Measurements from ENCODE around the gene TMEM170A. TPM values are rescaled to one million over a fixed set of nuclear protein-coding genes. Genes with fewer than 3 reads are reported as not detected.

The TMEM170A gene
- total and polyA plus RNA-seq, 2 of the 13 experiments (the other 11 are each of a cell fraction or from before 2014, with no cell fraction given) = 35.7 to 39.7 TPM

DNA sequence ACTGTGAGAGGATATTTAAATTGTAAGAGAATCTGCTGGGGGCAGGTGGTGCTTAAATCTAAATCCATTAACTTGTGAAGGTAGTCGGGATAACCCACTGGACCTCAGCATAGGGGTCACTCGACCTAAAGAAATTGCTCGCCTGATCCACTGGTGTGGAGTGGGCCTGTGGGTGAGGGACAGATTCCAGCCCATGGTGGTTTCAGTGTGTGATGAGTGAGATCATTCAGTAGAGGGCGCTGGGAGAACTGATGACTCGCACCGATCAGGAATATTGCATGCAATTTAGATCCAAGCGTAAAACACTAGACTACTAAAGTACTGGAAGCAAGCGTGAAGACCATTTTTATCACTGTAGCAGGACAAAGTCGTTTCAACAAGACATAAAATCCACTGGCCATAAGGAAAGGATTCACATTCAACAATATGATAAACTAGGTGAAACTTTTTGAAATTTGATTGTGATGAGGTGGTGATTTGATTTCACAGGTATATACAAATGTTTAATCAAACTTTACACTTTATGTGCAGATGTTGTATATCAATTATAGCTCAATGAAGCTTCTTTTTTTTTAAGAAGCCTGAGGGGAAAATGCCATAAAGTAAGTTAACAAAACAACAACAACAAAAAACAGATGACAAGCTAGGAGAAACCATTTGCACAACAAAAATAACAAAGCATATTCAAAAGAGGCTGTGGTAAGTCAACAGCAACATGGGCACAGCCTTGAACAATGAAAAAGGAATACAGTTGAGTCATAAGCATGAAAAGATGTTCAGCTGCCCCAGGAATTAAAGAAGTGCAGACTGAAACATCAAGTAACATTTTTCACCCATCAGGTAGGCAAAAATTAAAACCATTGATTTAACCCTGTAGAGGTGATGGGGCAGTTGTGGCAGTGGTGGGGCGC, 7.5 kb upstream of the TMEM170A start (continued):
- TF ChIP-seq, protein P1, sequence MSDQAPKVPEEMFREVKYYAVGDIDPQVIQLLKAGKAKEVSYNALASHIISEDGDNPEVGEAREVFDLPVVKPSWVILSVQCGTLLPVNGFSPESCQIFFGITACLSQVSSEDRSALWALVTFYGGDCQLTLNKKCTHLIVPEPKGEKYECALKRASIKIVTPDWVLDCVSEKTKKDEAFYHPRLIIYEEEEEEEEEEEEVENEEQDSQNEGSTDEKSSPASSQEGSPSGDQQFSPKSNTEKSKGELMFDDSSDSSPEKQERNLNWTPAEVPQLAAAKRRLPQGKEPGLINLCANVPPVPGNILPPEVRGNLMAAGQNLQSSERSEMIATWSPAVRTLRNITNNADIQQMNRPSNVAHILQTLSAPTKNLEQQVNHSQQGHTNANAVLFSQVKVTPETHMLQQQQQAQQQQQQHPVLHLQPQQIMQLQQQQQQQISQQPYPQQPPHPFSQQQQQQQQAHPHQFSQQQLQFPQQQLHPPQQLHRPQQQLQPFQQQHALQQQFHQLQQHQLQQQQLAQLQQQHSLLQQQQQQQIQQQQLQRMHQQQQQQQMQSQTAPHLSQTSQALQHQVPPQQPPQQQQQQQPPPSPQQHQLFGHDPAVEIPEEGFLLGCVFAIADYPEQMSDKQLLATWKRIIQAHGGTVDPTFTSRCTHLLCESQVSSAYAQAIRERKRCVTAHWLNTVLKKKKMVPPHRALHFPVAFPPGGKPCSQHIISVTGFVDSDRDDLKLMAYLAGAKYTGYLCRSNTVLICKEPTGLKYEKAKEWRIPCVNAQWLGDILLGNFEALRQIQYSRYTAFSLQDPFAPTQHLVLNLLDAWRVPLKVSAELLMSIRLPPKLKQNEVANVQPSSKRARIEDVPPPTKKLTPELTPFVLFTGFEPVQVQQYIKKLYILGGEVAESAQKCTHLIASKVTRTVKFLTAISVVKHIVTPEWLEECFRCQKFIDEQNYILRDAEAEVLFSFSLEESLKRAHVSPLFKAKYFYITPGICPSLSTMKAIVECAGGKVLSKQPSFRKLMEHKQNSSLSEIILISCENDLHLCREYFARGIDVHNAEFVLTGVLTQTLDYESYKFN (CRISPR knock-in tag; conservative IDR thresholded peaks at IDR 0.05) = 0 out of 2 replicates have a peak, but pooled peaks have one; percentile 19
- TF ChIP-seq EEA1 (CRISPR knock-in tag; IDR thresholded peaks at IDR 0.05; ENCODE audit: borderline replicate concordance) (no peak), ZNF788 (CRISPR knock-in tag; IDR thresholded peaks at IDR 0.05; ENCODE audit: borderline replicate concordance) (no peak; the same call in 1 of the 2 replicates), ONECUT2 (CRISPR knock-in tag; IDR thresholded peaks at IDR 0.05) (no peak), ZNF746 (CRISPR knock-in tag; IDR thresholded peaks at IDR 0.05) (no peak), ESRRA (CRISPR knock-in tag; IDR thresholded peaks at IDR 0.05; ENCODE audit: low read depth) (no peak), PRMT3 (CRISPR knock-in tag; IDR thresholded peaks at IDR 0.05; ENCODE audit: borderline replicate concordance, low read depth) (no peak), RAD51 (IDR thresholded peaks at IDR 0.05; ENCODE audit: borderline replicate concordance) (no peak), ZNF496 (CRISPR knock-in tag; IDR thresholded peaks at IDR 0.05; ENCODE audit: insufficient replicate concordance) (no peak)
- TF ChIP-seq, protein P2, sequence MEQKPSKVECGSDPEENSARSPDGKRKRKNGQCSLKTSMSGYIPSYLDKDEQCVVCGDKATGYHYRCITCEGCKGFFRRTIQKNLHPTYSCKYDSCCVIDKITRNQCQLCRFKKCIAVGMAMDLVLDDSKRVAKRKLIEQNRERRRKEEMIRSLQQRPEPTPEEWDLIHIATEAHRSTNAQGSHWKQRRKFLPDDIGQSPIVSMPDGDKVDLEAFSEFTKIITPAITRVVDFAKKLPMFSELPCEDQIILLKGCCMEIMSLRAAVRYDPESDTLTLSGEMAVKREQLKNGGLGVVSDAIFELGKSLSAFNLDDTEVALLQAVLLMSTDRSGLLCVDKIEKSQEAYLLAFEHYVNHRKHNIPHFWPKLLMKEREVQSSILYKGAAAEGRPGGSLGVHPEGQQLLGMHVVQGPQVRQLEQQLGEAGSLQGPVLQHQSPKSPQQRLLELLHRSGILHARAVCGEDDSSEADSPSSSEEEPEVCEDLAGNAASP (CRISPR knock-in tag; IDR thresholded peaks at IDR 0.05; ENCODE audit: borderline replicate concordance) = no peak
- TF ChIP-seq, protein P3, sequence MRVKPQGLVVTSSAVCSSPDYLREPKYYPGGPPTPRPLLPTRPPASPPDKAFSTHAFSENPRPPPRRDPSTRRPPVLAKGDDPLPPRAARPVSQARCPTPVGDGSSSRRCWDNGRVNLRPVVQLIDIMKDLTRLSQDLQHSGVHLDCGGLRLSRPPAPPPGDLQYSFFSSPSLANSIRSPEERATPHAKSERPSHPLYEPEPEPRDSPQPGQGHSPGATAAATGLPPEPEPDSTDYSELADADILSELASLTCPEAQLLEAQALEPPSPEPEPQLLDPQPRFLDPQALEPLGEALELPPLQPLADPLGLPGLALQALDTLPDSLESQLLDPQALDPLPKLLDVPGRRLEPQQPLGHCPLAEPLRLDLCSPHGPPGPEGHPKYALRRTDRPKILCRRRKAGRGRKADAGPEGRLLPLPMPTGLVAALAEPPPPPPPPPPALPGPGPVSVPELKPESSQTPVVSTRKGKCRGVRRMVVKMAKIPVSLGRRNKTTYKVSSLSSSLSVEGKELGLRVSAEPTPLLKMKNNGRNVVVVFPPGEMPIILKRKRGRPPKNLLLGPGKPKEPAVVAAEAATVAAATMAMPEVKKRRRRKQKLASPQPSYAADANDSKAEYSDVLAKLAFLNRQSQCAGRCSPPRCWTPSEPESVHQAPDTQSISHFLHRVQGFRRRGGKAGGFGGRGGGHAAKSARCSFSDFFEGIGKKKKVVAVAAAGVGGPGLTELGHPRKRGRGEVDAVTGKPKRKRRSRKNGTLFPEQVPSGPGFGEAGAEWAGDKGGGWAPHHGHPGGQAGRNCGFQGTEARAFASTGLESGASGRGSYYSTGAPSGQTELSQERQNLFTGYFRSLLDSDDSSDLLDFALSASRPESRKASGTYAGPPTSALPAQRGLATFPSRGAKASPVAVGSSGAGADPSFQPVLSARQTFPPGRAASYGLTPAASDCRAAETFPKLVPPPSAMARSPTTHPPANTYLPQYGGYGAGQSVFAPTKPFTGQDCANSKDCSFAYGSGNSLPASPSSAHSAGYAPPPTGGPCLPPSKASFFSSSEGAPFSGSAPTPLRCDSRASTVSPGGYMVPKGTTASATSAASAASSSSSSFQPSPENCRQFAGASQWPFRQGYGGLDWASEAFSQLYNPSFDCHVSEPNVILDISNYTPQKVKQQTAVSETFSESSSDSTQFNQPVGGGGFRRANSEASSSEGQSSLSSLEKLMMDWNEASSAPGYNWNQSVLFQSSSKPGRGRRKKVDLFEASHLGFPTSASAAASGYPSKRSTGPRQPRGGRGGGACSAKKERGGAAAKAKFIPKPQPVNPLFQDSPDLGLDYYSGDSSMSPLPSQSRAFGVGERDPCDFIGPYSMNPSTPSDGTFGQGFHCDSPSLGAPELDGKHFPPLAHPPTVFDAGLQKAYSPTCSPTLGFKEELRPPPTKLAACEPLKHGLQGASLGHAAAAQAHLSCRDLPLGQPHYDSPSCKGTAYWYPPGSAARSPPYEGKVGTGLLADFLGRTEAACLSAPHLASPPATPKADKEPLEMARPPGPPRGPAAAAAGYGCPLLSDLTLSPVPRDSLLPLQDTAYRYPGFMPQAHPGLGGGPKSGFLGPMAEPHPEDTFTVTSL (CRISPR knock-in tag; IDR thresholded peaks at IDR 0.05; ENCODE audit: borderline replicate concordance) = no peak
- TF ChIP-seq, protein P4, sequence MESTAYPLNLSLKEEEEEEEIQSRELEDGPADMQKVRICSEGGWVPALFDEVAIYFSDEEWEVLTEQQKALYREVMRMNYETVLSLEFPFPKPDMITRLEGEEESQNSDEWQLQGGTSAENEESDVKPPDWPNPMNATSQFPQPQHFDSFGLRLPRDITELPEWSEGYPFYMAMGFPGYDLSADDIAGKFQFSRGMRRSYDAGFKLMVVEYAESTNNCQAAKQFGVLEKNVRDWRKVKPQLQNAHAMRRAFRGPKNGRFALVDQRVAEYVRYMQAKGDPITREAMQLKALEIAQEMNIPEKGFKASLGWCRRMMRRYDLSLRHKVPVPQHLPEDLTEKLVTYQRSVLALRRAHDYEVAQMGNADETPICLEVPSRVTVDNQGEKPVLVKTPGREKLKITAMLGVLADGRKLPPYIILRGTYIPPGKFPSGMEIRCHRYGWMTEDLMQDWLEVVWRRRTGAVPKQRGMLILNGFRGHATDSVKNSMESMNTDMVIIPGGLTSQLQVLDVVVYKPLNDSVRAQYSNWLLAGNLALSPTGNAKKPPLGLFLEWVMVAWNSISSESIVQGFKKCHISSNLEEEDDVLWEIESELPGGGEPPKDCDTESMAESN (CRISPR knock-in tag; conservative IDR thresholded peaks at IDR 0.05) = no peak
